GM12892 (cell line): Measurements from ENCODE around the gene FYB1. TPM values are rescaled to one million over a fixed set of nuclear protein-coding genes. Genes with fewer than 3 reads are reported as not detected.

Experiments
- DNase-seq: peaks from one replicate; pipeline ENCODE4 v3.0.0; 2011; ENCODE audit not compliant: insufficient read length
- FAIRE-seq: peaks from 2 replicates; lab custom pipeline; 2011; peaks lifted over from hg19 to GRCh38; lab: Jason Lieb, UNC
- POLR2A ChIP-seq: IDR thresholded peaks from 2 replicates; pipeline ENCODE4 v1.6.1; 2011; ENCODE audit warnings: low read depth, low read length, control low read depth
- POLR2AphosphoS5 ChIP-seq: IDR thresholded peaks from 2 replicates; pipeline ENCODE4 v1.6.1; 2011; ENCODE audit warnings: low read depth, low read length, control low read depth
- TAF1 ChIP-seq: IDR thresholded peaks from 2 replicates; pipeline ENCODE4 v1.6.1; 2011; ENCODE audit warnings: low read depth, mild to moderate bottlenecking, control low read depth, low read length, borderline replicate concordance
- polyA plus RNA-seq: library from polyadenylated mRNA; unstranded; fragments of >200 nt; gene quantifications from one replicate; pipeline ENCODE4 v1.2.1, GENCODE V29; 2012; ENCODE audit warnings: missing spikeins, inconsistent platforms; ENCODE audit not compliant: missing spikeins

FYB1 gene, protein sequence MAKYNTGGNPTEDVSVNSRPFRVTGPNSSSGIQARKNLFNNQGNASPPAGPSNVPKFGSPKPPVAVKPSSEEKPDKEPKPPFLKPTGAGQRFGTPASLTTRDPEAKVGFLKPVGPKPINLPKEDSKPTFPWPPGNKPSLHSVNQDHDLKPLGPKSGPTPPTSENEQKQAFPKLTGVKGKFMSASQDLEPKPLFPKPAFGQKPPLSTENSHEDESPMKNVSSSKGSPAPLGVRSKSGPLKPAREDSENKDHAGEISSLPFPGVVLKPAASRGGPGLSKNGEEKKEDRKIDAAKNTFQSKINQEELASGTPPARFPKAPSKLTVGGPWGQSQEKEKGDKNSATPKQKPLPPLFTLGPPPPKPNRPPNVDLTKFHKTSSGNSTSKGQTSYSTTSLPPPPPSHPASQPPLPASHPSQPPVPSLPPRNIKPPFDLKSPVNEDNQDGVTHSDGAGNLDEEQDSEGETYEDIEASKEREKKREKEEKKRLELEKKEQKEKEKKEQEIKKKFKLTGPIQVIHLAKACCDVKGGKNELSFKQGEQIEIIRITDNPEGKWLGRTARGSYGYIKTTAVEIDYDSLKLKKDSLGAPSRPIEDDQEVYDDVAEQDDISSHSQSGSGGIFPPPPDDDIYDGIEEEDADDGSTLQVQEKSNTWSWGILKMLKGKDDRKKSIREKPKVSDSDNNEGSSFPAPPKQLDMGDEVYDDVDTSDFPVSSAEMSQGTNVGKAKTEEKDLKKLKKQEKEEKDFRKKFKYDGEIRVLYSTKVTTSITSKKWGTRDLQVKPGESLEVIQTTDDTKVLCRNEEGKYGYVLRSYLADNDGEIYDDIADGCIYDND
- 0.76 TPM for polyA plus RNA-seq

- TF ChIP-seq POLR2A (no peak), POLR2AphosphoS5 (no peak), TAF1 (no peak)
Observed at GRCh38 chr5:39219437-39219836, at the start of gene FYB1. TSS of gene FYB1 (minus strand) at chr5:39219563. CDS start at chr5:39202960, 16,603 bp downstream.

DNA sequence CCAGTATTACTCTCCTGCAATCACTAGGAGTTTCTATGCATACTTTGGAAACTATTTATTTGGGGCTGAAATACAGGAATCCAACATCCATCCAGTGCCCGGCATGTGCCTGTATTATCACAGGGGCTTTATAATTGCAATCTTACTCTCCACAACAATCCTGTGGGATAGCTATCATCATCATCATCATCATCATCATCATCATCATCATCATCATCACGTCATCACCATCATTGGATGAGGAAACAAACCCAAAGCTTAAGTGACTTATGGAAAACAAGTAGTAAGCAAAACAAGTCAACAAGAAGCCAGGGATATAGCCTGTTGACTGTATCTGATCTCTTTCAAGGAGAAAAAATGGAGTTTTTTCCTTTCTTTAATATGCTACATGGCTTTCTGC, 47.8 kb upstream of the FYB1 start:
- TF ChIP-seq POLR2A (no peak), POLR2AphosphoS5 (no peak), TAF1 (no peak)
- FAIRE-seq, result no peak
- no peak for DNase-seq

More at GRCh38 chr5:39219437-39219836, at the start of gene FYB1:
- DNase-seq (no peak), FAIRE-seq (no peak)

- TF ChIP-seq POLR2AphosphoS5 (no peak), POLR2A (no peak), TAF1 (no peak)
- FAIRE-seq (no peak), DNase-seq (no peak)
Observed at GRCh38 chr5:39266442-39266841, 47.1 kb upstream of the FYB1 start.

DNA sequence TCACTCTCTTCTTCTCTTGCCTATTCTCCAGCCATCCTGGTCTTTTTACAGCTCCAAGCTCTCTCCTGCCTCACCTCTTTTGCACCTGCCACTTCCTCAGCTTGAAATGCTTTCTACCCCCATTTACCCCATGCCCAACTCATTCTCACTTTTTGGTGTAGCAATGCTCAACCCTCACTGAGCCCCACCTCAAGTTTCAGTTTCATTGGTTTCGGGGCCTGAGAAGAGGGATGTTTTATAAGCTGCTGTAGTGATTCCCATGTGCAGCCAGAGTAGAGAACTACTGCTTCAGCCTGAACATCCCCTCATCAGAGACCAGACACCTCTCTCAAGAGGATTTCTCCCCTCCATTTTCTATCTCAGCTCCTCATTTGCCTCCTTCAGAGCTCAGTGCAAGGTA, 45.2 kb upstream of the FYB1 start:
- no peak for DNase-seq
- TF ChIP-seq POLR2A (no peak), POLR2AphosphoS5 (no peak), TAF1 (no peak)
- no peak for FAIRE-seq

GRCh38 chr5:39262981-39263380, 43.6 kb upstream of the FYB1 start:
- DNase-seq (no peak), FAIRE-seq (no peak)
- TF ChIP-seq TAF1, result no peak
- TF ChIP-seq POLR2A, result no peak
- TF ChIP-seq POLR2AphosphoS5, result no peak

GRCh38 chr5:39260095-39260494, 40.7 kb upstream of the FYB1 start:
- FAIRE-seq (no peak), DNase-seq (no peak)
- TF ChIP-seq TAF1 (no peak), POLR2A (no peak), POLR2AphosphoS5 (no peak)

DNA sequence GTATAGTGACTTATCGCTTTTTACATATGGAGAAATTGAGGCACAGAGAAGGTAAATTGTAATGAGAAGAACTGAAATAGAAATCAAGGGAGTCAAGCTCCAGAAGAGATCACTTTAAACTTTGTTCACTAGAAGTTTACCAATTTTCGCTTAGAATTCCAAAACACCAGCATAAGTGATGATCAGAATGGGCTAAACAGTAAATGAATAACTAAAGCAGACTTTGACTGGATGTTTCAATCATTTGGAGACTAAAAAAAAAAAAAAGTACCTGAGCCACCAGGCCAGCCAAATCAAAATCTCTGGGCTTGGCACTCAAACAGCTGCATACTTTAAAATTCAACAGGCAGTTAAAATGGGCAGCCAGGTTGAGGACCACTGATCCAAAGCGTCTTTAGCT, 38.2 kb upstream of the FYB1 start:
- FAIRE-seq, result no peak
- no peak for DNase-seq
- TF ChIP-seq TAF1, result no peak

DNA sequence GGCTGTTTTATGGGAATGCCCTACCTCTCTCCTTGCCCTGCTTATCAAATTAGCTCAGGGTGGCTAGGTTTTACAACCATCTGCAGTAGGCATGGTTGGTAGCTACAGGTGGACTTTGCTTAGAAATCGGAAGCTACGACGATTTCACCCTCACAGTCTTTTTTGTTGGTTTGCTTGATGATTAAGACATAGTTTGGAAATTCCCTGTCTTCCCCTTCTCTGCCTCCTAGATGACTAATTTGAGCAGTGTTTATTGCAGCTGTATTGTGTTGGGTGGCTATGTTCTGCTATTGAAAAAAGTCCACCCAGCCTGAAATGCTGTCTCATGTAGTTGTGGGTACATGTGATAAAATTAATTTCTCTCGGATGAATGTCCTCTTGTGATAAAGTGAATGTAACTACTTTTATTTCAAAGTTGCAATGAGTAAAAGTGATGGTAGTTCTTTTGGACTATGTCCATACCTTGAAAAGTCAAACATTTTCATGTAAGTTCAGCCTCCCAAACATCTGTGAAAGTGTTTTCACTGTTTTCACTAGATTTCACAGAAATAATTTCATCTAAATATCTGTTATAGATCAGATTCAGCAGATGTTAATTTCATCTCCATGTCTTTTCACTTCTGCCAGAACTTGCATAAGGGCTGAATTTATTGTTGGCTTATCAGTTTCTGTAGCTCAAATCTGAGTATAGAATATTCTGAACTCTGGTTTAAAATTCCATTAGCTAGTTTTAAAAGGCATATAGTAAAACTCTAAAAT, 37.3 kb upstream of the FYB1 start:
- no peak for DNase-seq
- TF ChIP-seq TAF1, result no peak
- TF ChIP-seq POLR2AphosphoS5, result no peak
- no peak for TF ChIP-seq POLR2A
- no peak for FAIRE-seq

DNA sequence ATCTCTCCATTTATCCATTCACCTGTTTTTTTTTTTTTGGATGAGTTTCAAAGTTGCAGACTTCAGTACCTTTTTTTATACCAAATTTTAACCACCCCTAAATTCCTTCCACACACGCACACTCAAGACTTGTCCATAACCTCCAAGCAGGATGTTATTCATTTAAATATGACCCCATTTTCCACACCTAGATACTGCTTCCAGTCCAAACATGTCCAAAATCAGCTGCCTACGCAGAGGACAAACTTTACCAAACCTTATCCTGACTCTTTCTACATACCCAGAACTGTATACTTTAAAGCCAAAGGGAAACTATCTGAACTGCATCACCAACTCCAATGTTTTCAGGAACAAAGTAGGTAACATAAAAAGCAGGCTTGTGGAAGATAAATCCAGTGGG, 36.0 kb upstream of the FYB1 start:
- DNase-seq, result no peak
- no peak for TF ChIP-seq POLR2AphosphoS5
- no peak for TF ChIP-seq POLR2A
- TF ChIP-seq TAF1, result no peak
- FAIRE-seq, result no peak

DNA sequence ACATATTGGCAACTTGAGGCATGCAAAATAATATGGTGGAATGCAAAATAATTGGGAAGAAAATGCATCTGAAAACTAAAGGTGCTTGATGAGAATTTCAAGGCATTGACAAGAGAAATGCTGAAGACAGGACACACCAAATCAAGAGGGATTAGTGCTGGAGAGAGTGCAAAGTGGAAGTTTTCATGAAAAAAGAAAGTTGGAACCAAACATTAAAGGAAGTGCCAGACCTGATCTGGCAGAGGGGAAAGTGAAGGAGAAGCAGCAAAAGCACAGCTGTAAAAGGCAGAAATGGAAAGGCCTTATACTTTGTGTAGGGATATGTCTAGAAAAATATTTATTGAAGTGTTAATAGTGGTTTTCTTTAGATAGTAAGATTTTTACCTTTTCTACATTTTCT, 35.3 kb upstream of the FYB1 start:
- no peak for FAIRE-seq
- DNase-seq, result no peak
- TF ChIP-seq POLR2A (no peak), TAF1 (no peak), POLR2AphosphoS5 (no peak)

DNA sequence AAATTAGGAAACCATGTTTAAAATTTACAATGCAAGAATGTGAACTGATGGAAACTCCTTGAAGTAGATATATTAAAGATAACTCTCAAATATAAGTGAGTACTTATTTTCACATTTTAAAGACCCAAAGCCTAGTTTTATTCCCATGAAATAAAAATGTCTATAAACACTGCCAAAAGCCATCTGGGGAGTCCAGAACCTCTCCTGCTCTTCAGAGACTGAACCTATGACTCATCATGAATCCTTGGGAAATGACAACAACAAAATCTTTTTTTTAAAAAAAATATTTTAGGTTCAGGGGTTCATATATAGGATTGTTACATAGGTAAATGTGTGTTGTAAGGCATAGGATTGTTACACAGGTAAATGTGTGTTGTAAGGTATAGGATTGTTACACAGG, 33.8 kb upstream of the FYB1 start:
- no peak for TF ChIP-seq POLR2A
- DNase-seq, result no peak

More for the DNA sequence above, 33.8 kb upstream of the FYB1 start:
- peak; percentile 14 for FAIRE-seq
